OCI-LY3 (cell line): ENCODE data around the gene PROM1.

Experiments
- CTCF ChIP-seq: fragments of 200-600, 300-600 bp; sonication (generic); IDR thresholded peaks from 2 replicates; pipeline ENCODE4 v1.5.1; 2014; ENCODE audit warnings: antibody characterized with exemption, low read length, low read depth
- EZH2phosphoT487 ChIP-seq: fragments of 200-600 bp; shearing (Covaris generic); IDR thresholded peaks from 2 replicates; pipeline ENCODE4 v1.6.1; 2018; ENCODE audit warnings: antibody characterized with exemption, mixed run types, low read depth

GRCh38 chr4:16089156-16089555, 5.3 kb upstream of the PROM1 start:
- TF ChIP-seq CTCF, result no peak
- TF ChIP-seq EZH2phosphoT487, result no peak
